GM13977 (cell line): ENCODE data around the gene TXNDC11.

Experiments
- DNase-seq: peaks from one replicate; pipeline ENCODE4 v3.0.0; 2012; ENCODE audit warnings: low spot score
- in situ Hi-C: fragments of 300-500 bp; cut with MboI; formaldehyde crosslinking; loops from one replicate; pipeline ENCODE4 v1.12.0; 2022; ENCODE audit warnings: low sequenced_read_pairs, low pct_unique_long_range_greater_than_20kb, mixed read lengths, inconsistent platforms; ENCODE audit not compliant: unreplicated experiment
- TF ChIP-seq, protein P1 (sequence below): IDR thresholded peaks from 2 replicates; pipeline ENCODE4 v1.5.1; 2012; ENCODE audit warnings: mild to moderate bottlenecking, control low read depth; ENCODE audit not compliant: insufficient read depth; ENCODE audit errors: extremely low read depth, missing control alignments

TXNDC11 gene

GRCh38 chr16:11674001-11674817, 68.4 kb downstream of the TXNDC11 start:
- in situ Hi-C loops: no loop called here
- TF ChIP-seq, protein P1, sequence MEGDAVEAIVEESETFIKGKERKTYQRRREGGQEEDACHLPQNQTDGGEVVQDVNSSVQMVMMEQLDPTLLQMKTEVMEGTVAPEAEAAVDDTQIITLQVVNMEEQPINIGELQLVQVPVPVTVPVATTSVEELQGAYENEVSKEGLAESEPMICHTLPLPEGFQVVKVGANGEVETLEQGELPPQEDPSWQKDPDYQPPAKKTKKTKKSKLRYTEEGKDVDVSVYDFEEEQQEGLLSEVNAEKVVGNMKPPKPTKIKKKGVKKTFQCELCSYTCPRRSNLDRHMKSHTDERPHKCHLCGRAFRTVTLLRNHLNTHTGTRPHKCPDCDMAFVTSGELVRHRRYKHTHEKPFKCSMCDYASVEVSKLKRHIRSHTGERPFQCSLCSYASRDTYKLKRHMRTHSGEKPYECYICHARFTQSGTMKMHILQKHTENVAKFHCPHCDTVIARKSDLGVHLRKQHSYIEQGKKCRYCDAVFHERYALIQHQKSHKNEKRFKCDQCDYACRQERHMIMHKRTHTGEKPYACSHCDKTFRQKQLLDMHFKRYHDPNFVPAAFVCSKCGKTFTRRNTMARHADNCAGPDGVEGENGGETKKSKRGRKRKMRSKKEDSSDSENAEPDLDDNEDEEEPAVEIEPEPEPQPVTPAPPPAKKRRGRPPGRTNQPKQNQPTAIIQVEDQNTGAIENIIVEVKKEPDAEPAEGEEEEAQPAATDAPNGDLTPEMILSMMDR: no peak
- no peak for DNase-seq

- no peak for DNase-seq
- in situ Hi-C loops: no loop called here
- TF ChIP-seq, protein P1: no peak
These were observed 69.3 kb downstream of the TXNDC11 start for GRCh38 chr16:11673091-11674000.

GRCh38 chr16:11672206-11673090, 70.2 kb downstream of the TXNDC11 start:
- TF ChIP-seq, protein P1: no peak
- in situ Hi-C loops: no loop called here
- DNase-seq: no peak

DNA sequence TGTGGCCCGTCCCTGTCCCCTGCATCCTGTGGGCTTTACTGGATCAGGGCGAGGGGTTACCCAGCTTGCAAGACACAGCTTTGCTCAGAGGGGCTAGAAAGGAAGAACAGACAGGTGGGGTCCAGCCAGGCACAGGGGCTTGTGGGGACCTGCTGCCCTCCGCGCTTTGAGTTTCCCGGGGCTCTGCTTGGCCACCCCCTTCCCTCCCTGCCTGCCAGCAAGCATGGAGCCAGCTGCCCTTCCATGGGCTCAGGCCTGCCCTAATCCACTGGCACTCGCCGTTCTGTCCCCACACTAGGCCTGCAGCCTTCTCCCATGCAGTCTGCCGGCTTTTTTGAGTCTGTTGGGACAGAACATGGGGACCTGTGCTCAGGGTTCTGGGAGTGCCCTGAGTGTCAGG, 71.0 kb downstream of the TXNDC11 start:
- in situ Hi-C loops: no loop called here
- no peak for DNase-seq
- TF ChIP-seq, protein P1: no peak

DNA sequence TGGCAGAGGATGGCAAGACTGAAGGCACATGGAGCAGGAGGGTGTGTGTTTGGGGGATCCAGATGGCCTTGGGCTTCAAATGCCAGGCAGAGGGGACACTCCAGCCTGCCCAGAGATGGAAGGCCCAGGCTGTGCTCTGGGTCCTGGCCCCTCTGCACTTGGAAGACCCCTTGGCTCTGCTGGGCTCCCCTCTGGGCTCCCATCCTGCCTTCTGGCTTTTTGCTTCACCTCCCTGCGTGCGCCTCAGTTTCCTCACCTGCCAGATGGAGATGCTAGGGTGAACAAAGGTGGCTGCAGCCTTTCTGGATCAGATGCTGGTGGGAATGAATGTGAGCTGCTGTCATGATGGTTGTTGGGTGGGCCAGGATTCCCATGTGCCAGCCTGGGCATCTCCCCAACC, 71.4 kb downstream of the TXNDC11 start:
- no peak for DNase-seq
- in situ Hi-C loops: no loop called here
- TF ChIP-seq, protein P1: no peak
